ENCODE results near the gene EIF5B. TPM values are rescaled to one million over a fixed set of nuclear protein-coding genes. Genes with fewer than 3 reads are reported as not detected.

Gene EIF5B
- total RNA-seq, 1 donor from 2014 or later: 58.2 TPM

- intact Hi-C loops (cut with micrococcal nuclease): no loop called here
Measured at GRCh38 chr2:99406137-99406536, 68.9 kb downstream of the EIF5B start.

DNA sequence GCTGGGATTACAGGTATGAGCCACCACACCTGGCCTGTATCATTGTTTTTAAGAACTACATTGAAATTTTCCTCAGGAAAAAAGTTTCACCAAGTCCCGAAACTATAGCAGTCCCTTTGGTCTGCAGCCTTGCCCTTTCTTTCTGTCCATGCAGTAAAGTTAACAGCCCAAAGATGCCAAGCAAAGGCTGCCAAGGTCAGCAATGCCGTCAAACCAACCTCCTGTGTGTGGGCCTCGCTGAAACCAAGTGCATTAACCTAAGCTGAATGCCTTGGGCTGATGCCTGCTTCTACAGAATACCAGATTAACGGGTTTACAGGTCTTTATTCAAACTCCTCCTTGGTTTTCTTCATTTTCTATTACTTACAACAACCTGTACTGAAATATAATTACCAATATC, 73.1 kb downstream of the EIF5B start:
- intact Hi-C loops (cut with micrococcal nuclease): no loop called here

DNA sequence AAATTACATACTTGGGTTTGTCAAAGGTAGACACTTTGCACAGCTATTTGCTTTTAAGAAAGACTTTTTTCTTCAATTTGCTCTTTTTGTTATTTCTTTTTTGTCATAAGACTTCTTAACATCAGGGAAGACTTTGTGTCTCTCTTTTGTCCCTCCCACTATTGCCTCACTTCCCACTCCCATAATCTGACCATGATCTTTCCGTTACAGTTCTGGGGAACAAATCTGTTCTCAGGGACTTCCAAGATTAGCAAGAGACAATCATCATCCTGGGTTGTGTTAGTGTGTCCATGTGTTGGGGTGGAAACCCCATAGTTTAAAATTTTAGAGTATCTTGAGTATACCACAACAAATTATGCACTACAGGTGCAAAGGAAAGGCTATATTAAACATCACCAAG, 77.4 kb downstream of the EIF5B start:
- intact Hi-C loops (cut with micrococcal nuclease): no loop called here

- intact Hi-C loops (cut with micrococcal nuclease): no loop called here
Measured at GRCh38 chr2:99417396-99417795, 80.2 kb downstream of the EIF5B start.

DNA sequence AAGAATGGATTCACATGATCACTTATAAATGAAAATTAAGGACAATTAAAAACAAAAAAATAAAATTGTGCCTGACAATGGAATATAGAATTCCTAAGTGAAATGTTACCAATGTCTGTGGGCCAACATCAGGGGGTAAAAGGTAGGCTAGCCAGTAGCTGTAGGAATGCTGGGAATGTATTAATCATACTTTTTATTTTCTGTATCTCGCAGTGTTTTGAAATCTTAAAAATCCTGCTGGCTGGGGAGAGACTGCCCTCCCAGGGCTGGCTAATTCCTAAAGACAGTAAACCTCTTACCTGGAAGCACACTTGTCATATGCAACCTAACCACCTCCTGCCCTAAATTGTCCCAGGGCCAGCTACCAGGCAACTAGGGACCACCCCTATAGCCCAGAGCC, 82.8 kb downstream of the EIF5B start:
- intact Hi-C loops (cut with micrococcal nuclease): no loop called here

DNA sequence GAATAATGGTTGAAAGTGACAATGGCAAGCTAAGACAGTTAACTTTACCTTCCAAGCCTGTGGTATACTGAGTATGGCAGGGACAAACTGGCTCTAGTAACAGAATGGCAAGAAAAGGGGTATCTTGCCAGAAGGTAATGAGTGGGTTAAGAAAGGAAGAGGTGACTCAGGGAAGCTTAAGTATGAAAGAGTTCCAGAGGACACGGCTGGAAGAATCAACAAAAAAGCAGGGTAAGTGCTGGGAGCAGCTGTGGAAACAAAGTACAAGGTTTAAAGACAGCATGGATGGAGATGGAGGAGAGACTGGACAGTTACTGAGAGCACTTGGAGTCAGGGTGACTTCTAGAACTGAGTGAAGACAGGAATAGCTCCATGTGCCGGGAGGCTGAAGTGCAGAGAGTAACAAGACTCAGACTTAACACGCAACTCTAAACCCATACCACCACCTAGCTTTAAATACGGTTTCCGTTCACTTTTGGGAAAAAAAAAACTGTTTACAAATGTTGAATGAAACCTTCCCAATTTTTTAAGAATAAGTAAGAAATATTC, 83.6 kb downstream of the EIF5B start:
- intact Hi-C loops (cut with micrococcal nuclease): no loop called here

DNA sequence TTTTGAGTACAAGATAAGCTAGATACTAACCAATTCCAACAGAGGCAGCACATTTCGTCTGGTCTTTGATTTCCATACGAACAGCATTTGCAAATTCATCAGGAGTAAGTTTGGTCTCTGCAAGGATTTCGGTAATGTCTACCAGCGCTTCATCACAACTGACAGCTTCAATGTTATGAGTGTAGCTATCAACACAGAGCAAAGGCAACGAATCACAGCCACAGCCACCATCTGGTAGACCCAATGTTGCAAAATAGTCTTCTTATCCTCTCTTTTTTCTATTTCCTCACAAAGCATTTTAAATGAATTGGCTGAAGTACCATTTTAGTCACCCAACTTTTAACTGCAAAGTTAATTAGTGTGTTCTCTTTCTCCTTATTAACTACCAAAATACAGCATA, 84.3 kb downstream of the EIF5B start:
- intact Hi-C loops (cut with micrococcal nuclease): no loop called here

- intact Hi-C loops (cut with micrococcal nuclease): no loop called here
Measured at GRCh38 chr2:99422599-99422998, 85.4 kb downstream of the EIF5B start.

DNA sequence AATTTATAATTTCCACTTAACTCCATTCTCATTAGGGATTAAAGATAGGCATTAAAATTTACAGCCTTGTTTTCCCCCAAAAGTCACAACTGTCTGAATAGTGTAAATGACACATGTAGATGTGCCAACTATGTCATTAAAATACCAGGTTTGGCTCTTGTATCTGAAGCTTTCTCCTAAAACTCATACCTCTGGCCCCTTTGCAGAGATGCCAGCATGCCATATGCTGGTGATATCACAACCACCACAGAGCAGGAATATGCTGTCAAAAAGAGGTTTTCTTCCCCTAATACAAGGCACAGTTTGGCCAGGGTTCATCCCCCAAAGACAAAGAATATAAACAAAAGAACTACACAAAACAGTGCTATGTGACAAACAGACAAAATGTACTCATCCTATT, 87.2 kb downstream of the EIF5B start:
- intact Hi-C loops (cut with micrococcal nuclease): no loop called here

GRCh38 chr2:99425022-99425421, 87.8 kb downstream of the EIF5B start:
- intact Hi-C loops (cut with micrococcal nuclease): no loop called here

GRCh38 chr2:99430614-99431291, 93.6 kb downstream of the EIF5B start:
- intact Hi-C loops (cut with micrococcal nuclease): no loop called here

DNA sequence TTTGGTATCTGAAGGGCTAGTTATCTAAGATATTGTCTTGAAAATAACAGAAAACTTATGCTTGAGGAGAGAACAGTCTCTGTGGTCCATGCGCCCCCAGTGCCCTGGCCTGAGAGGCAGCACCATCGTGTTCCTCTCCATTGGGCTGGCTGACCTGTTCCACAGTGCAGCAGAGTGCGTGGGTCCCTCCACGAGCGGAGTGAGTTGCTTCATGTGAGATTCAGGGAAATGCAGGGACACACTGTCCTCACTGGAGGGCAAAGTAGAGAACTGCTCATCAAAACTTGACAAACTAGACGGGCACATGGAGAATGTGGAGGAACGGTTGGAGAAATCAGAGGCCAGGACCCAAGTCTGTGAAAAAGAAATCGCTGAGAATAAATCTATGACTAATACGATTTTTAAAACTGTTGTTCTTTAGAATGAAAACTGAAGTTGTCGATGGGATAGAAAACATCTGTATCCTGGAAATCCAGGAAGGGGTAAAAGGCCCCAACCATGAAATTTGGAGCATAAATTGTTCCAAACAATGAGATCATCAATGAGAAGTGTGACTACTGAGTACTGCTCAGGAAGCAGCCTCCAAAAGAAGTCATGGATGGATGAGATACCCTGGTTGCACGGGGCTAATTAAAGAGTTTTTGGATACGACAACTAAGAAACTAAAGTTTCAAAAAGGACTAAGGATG, 94.5 kb downstream of the EIF5B start:
- intact Hi-C loops (cut with micrococcal nuclease): no loop called here

DNA sequence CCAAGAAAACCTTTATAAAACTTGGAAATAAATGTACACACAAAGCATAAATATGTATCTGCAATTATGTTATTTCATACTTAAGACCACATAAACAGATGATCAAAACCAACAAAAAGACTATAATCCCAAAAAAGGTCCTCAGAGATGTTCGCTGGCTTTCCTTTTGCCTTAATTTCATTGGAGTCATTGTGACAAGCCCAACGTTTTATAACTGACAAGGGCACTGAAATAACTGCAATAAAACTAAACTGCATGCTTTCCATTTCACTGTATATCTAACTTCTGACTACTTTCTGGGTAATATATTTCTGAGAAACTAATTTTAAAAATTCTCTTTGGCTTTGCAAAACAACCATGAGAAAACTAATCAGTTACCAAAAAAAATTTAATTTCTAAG, 96.2 kb downstream of the EIF5B start:
- intact Hi-C loops (cut with micrococcal nuclease): no loop called here

DNA sequence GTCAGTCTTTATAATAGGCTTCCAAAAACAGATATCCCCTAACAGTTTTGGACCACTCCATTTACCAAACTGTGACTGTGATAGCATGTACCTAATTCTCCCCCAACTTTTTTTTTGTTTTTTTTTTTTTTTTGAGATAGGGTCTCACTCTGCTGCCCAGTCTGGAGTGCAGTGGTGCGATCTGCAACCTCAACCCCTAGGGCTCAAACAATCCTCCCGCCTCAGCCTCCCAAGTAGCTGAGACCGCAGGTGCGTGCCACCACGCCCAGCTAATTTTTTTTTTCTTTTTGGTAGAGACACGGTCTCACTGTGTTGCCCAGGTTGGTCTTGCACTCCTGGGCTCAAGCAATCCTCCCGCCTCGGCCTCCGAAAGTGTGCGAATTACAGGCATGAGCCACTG, 99.7 kb downstream of the EIF5B start:
- intact Hi-C loops (cut with micrococcal nuclease): no loop called here

GRCh38 chr2:99439971-99440505, 102.8 kb downstream of the EIF5B start:
- intact Hi-C loops (cut with micrococcal nuclease): loop anchor here (5.0 kb wide), 1 partner anchor 52 kb away; the partner anchor contains the start of gene REV1

- intact Hi-C loops (cut with micrococcal nuclease): loop anchor here (5.0 kb wide), 1 partner anchor 49 kb away; the partner anchor contains the start of gene REV1
Measured at GRCh38 chr2:99442837-99443236, 105.6 kb downstream of the EIF5B start.

DNA sequence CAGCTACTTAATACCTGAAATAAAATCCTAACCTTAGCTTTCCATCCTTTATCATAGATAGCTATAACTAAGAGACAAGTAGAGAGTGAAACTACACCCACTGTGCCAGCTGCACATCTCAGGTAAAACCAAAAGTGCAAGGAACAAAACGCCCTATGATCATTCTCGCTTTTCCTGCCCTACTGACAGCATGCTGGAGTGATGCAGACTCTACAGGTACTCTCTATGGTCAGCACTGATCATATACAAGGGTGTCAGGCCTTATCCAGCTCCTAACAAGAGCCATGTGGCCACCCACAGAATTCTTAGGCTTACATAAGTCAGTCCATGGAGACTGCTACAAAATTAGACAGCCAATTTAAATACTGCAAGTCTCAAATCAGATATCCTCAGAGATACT, 107.0 kb downstream of the EIF5B start:
- intact Hi-C loops (cut with micrococcal nuclease): loop anchor here (5.0 kb wide), 1 partner anchor 48 kb away; the partner anchor contains the start of gene REV1

DNA sequence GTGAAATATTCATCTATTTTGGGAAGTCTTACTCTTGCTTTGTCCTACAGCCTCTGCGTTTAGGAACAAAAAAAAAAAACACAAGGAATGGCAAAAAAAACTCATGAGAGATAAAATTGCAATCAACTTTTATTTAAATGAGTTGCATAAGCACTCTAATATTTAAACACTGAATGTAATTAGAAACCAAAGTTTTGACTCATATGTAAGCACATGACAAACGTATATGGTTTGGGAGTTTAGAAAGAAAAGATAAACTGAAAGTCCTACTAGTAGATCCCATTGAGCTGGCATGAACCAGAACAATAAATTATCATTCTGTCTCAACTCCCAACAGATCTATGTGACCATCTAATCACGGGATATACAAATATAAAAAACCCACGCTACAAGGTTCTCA, 107.9 kb downstream of the EIF5B start:
- intact Hi-C loops (cut with micrococcal nuclease): no loop called here

DNA sequence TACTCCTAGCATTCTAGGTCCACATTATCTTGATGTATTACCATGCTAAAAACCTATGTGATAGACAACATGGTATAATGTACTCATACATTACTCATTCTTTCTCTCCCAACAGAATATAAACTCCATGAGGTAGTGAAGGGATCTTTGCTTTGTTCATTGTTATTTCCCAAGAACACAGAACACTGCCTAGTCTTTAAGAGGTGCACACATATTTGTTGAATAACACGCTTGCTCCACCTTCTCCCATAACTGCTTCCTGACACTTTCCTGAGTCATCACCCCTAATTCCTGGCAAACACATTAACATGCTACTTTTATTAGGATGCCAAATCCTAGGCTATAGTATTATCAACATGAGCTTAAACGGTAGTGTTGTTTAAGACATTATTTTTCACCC, 111.4 kb downstream of the EIF5B start:
- intact Hi-C loops (cut with micrococcal nuclease): no loop called here

DNA sequence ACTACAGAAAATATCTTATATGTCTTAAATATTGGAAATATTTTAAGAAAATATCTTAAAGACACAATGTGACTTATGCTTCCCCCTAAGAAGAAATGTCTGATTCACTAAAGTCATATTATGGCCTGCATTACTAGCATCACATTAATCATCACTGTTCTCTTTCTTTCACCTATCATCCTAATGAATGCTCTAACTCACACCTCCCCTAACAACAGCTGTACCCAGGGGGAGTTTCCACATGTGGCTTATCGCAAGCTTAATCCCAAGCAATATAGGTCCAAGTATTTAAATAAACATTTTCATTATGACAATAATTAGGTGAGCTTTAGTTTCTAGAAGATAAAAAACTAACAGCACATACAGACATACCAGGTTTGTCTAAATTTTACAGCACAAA, 113.0 kb downstream of the EIF5B start:
- intact Hi-C loops (cut with micrococcal nuclease): no loop called here
